ENCODE results near the gene LGALS8. TPM values are rescaled to one million over a fixed set of nuclear protein-coding genes. Genes with fewer than 3 reads are reported as not detected.

Gene LGALS8
- total RNA-seq, 2 donors from 2014 or later: 70.1 to 96.9 TPM

- no peak for DNase-seq
- ATAC-seq (replicated peaks in 1 of 2): peak; percentile 39 to 40
Observed at GRCh38 chr1:236590553-236591150, 66.9 kb downstream of the LGALS8 start.

DNA sequence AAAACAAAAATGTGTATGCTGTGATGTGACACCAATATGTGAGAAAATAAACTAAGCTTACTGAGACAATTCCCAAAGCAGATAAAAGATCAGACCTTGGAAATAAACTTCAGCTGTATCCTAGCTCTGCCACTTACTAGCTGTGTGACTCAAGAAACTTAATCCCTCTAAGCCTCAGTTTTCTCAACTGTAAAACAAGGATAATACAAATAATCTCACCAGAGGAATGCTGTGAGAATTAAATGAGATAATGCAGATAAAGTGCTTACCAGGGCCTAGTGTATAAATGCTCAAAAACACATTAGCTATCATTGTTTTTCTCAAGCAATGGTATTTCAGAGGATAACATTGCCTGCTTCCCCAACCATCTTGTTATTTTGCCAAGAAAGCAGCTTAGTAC is 78.4 kb downstream of the LGALS8 start:
- Mint-ChIP-seq H3K27ac (no peak overlapping the region), H3K27me3 (ENCODE audit: low read depth) (no peaks in the 10 kb centered on the region), H3K4me1 (ENCODE audit: low read depth) (peaks cover 42% of the 10 kb centered on the region), H3K36me3 (ENCODE audit: insufficient read depth in 2 of 2) (peaks cover 6 to 13% of the 10 kb centered on the region in 2 donors), H3K4me3 (peak overlapping the region in 1 of 2 donors; percentile 95), H3K9me3 (no peaks in the 10 kb centered on the region)
- DNase-seq (no peak), ATAC-seq (replicated peaks in 1 of 2) (no peak)

More at GRCh38 chr1:236590553-236591150, 66.9 kb downstream of the LGALS8 start:
- Mint-ChIP-seq H3K4me3 (no peak overlapping the region), H3K27me3 (ENCODE audit: low read depth) (no peaks in the 10 kb centered on the region), H3K36me3 (ENCODE audit: insufficient read depth in 2 of 2) (peaks cover 0 to 33% of the 10 kb centered on the region in 2 donors), H3K9me3 (no peaks in the 10 kb centered on the region), H3K27ac (peak overlapping the region; percentile 65), H3K4me1 (ENCODE audit: low read depth) (peaks cover 19% of the 10 kb centered on the region)

Other genes with a start within 250 kb of the LGALS8 start
- gene ERO1B, start 242.0 kb upstream of the LGALS8 start, total RNA-seq: 1 to 10 TPM; 2.2 to 5.9 TPM
- gene EDARADD, start 129.7 kb upstream of the LGALS8 start, total RNA-seq: 1 to 10 TPM; 1.9 to 7.1 TPM
- 10 to 100 TPM; 45.2 to 57.1 TPM for gene HEATR1, start 80.5 kb downstream of the LGALS8 start, total RNA-seq
- gene ACTN2, start 162.5 kb downstream of the LGALS8 start, total RNA-seq: under 1 TPM in 1 of 2 donors, not detected in 1; 0.07 TPM